ENCODE data around the gene DOK6. TPM values are rescaled to one million over a fixed set of nuclear protein-coding genes. Genes with fewer than 3 reads are reported as not detected.
"Not testable (repeated sequence)": the region's sequence is repeated elsewhere in the genome, so short reads cannot be mapped to it uniquely, and the experiment has no call there.

DOK6 gene
- total RNA-seq, 2 experiments from 2014 or later = not detected

- Histone ChIP-seq H3K79me2 (ENCODE audit: insufficient read depth, low read depth, low read length) (no peaks in the 10 kb centered on the region), H3K4me3 (ENCODE audit: low read depth, low read length, poor library complexity, severe bottlenecking) (no peak overlapping the region), H3K4me1 (ENCODE audit: insufficient read depth, low read length, poor library complexity, severe bottlenecking) (no peaks in the 10 kb centered on the region), H3K9me2 (ENCODE audit: insufficient read depth, low read length) (no peaks in the 10 kb centered on the region), H3K4me2 (ENCODE audit: low read length) (no peak overlapping the region), H3K27ac (ENCODE audit: low read depth, low read length, poor library complexity, severe bottlenecking) (no peak overlapping the region), H3K36me3 (ENCODE audit: insufficient read depth, low read length) (no peaks in the 10 kb centered on the region), H4K20me1 (ENCODE audit: insufficient read depth, low read length) (no peaks in the 10 kb centered on the region), H3K9me3 (ENCODE audit: low read length) (no peaks in the 10 kb centered on the region), H2AFZ (ENCODE audit: low read length) (no peak overlapping the region)
- DNase-seq (ENCODE audit: low spot score) = no peak
- CTCF ChIA-PET (ENCODE audit: unreplicated experiment) = no interaction called here
- TF ChIP-seq CTCF (conservative IDR thresholded peaks at IDR 0.05; ENCODE audit: low read length) (no peak), EZH2phosphoT487 (IDR thresholded peaks at IDR 0.05; ENCODE audit: borderline replicate concordance, low read depth, low read length) (no peak)
- no TSS peak for BruUV-seq (replicated peaks)
- intact Hi-C loops (cut with micrococcal nuclease; ENCODE audit: unreplicated experiment) = no loop called here
- POLR2A ChIA-PET = no interaction called here
Observed at GRCh38 chr18:69876490-69876889, 475.8 kb downstream of the DOK6 start.

GRCh38 chr18:69878213-69878933 lies 477.7 kb downstream of the DOK6 start:
- TF ChIP-seq CTCF (conservative IDR thresholded peaks at IDR 0.05; ENCODE audit: low read length) (no peak), EZH2phosphoT487 (IDR thresholded peaks at IDR 0.05; ENCODE audit: borderline replicate concordance, low read depth, low read length) (no peak)
- intact Hi-C loops (cut with micrococcal nuclease; ENCODE audit: unreplicated experiment) = no loop called here
- DNase-seq (ENCODE audit: low spot score) = no peak
- BruUV-seq (replicated peaks) = no TSS peak
- Histone ChIP-seq H3K4me3 (ENCODE audit: low read depth, low read length, poor library complexity, severe bottlenecking) (no peak overlapping the region), H3K4me1 (ENCODE audit: insufficient read depth, low read length, poor library complexity, severe bottlenecking) (no peaks in the 10 kb centered on the region), H2AFZ (ENCODE audit: low read length) (no peak overlapping the region), H3K27ac (ENCODE audit: low read depth, low read length, poor library complexity, severe bottlenecking) (no peak overlapping the region), H3K4me2 (ENCODE audit: low read length) (no peak overlapping the region), H4K20me1 (ENCODE audit: insufficient read depth, low read length) (no peaks in the 10 kb centered on the region), H3K9me2 (ENCODE audit: insufficient read depth, low read length) (no peaks in the 10 kb centered on the region), H3K9me3 (ENCODE audit: low read length) (no peaks in the 10 kb centered on the region), H3K36me3 (ENCODE audit: insufficient read depth, low read length) (no peaks in the 10 kb centered on the region), H3K79me2 (ENCODE audit: insufficient read depth, low read depth, low read length) (no peaks in the 10 kb centered on the region)
- POLR2A ChIA-PET = no interaction called here
- CTCF ChIA-PET (ENCODE audit: unreplicated experiment) = no interaction called here

GRCh38 chr18:69879051-69879450 lies 478.4 kb downstream of the DOK6 start:
- intact Hi-C loops (cut with micrococcal nuclease; ENCODE audit: unreplicated experiment); H3K4me2 ChIP-seq (ENCODE audit: low read length); H3K4me3 ChIP-seq (ENCODE audit: low read depth, low read length, poor library complexity, severe bottlenecking); H4K20me1 ChIP-seq (ENCODE audit: insufficient read depth, low read length); H3K9me3 ChIP-seq (ENCODE audit: low read length); DNase-seq (ENCODE audit: low spot score); H3K36me3 ChIP-seq (ENCODE audit: insufficient read depth, low read length); H3K27ac ChIP-seq (ENCODE audit: low read depth, low read length, poor library complexity, severe bottlenecking); H3K9me2 ChIP-seq (ENCODE audit: insufficient read depth, low read length); POLR2A ChIA-PET; BruUV-seq (replicated peaks); H3K79me2 ChIP-seq (ENCODE audit: insufficient read depth, low read depth, low read length); CTCF ChIA-PET (ENCODE audit: unreplicated experiment); H3K4me1 ChIP-seq (ENCODE audit: insufficient read depth, low read length, poor library complexity, severe bottlenecking); H2AFZ ChIP-seq (ENCODE audit: low read length): not testable (repeated sequence)
